Activated CD4-positive, alpha-beta T cell treated with anti-CD3 and anti-CD28 coated beads, Interleukin-2, amount 10 ng/mL, durations not matched to agents 7 days and 5 days (primary cell): Measurements from ENCODE around the gene UBAC1. TPM values are rescaled to one million over a fixed set of nuclear protein-coding genes. Genes with fewer than 3 reads are reported as not detected.
A peak's percentile ranks its signal among the peaks of the same experiment; 100 is the strongest.
"Not testable (repeated sequence)": the region's sequence is repeated elsewhere in the genome, so short reads cannot be mapped to it uniquely, and the experiment has no call there.

Experiments
- CTCF ChIA-PET: fragments of 350-600 bp; sonication (Branson Sonifier 250); formaldehyde crosslinking; loops from one replicate; lab custom pipeline; 2021; ENCODE audit warnings: antibody characterized with exemption; lab: Charles Lee
- POLR2A ChIA-PET: fragments of 350-600 bp; sonication (Branson Sonifier 250); formaldehyde crosslinking; loops from one replicate; lab custom pipeline; 2021; ENCODE audit warnings: antibody characterized with exemption; lab: Charles Lee
- DNase-seq: peaks from one replicate; pipeline ENCODE4 v3.0.0-alpha.2; 2020
- H3K27ac Mint-ChIP-seq: one replicate; pipeline ENCODE4 v1.8.0; 2021; ENCODE audit warnings: mild to moderate bottlenecking, moderate library complexity, mixed read lengths
- H3K27me3 Mint-ChIP-seq: one replicate; pipeline ENCODE4 v1.8.0; 2021; ENCODE audit warnings: mixed read lengths
- H3K36me3 Mint-ChIP-seq: one replicate; pipeline ENCODE4 v1.8.0; 2021; ENCODE audit warnings: low read depth, mixed read lengths
- H3K4me1 Mint-ChIP-seq: one replicate; pipeline ENCODE4 v1.8.0; 2021; ENCODE audit warnings: mixed read lengths
- H3K4me3 Mint-ChIP-seq: one replicate; pipeline ENCODE4 v1.8.0; 2021; ENCODE audit warnings: mild to moderate bottlenecking, moderate library complexity, mixed read lengths
- H3K9me3 Mint-ChIP-seq: one replicate; pipeline ENCODE4 v1.8.0; 2021; ENCODE audit warnings: mixed read lengths
- total RNA-seq, 2 experiments: library from RNA; stranded (reverse); gene quantifications; one replicate each; pipeline ENCODE4 v1.2.3, GENCODE V29; 2021

Gene UBAC1
- total RNA-seq, 2 experiments from 2014 or later = 29.7 to 32.6 TPM

GRCh38 chr9:135947582-135947981, 13.6 kb downstream of the UBAC1 start:
- CTCF ChIA-PET = no interaction called here
- POLR2A ChIA-PET = no interaction called here
- DNase-seq = no peak
- peaks cover 48% of the 10 kb centered on the region for H3K36me3 Mint-ChIP-seq
- no peaks in the 10 kb centered on the region for H3K4me1 Mint-ChIP-seq
- no peak overlapping the region for H3K27ac Mint-ChIP-seq
- H3K9me3 Mint-ChIP-seq = no peaks in the 10 kb centered on the region
- H3K27me3 Mint-ChIP-seq = no peaks in the 10 kb centered on the region
- no peak overlapping the region for H3K4me3 Mint-ChIP-seq

- H3K4me1 Mint-ChIP-seq, H3K4me3 Mint-ChIP-seq, H3K27ac Mint-ChIP-seq, DNase-seq, CTCF ChIA-PET, H3K27me3 Mint-ChIP-seq, H3K9me3 Mint-ChIP-seq, POLR2A ChIA-PET: not testable (repeated sequence)
- H3K36me3 Mint-ChIP-seq = peaks cover 44% of the 10 kb centered on the region
Observed at GRCh38 chr9:135947105-135947504, 14.1 kb downstream of the UBAC1 start.

GRCh38 chr9:135946392-135946994, 14.7 kb downstream of the UBAC1 start:
- H3K9me3 Mint-ChIP-seq = no peaks in the 10 kb centered on the region
- ChIA-PET POLR2A (no interaction called here), CTCF (no interaction called here)
- H3K4me3 Mint-ChIP-seq = no peak overlapping the region
- peaks cover 45% of the 10 kb centered on the region for H3K36me3 Mint-ChIP-seq
- H3K27me3 Mint-ChIP-seq = no peaks in the 10 kb centered on the region
- no peak overlapping the region for H3K27ac Mint-ChIP-seq
- DNase-seq = no peak
- H3K4me1 Mint-ChIP-seq = no peaks in the 10 kb centered on the region

- Mint-ChIP-seq H3K27ac (no peak overlapping the region), H3K27me3 (no peaks in the 10 kb centered on the region), H3K4me1 (no peaks in the 10 kb centered on the region), H3K36me3 (peaks cover 48% of the 10 kb centered on the region), H3K9me3 (no peaks in the 10 kb centered on the region), H3K4me3 (no peak overlapping the region)
- ChIA-PET POLR2A (no interaction called here), CTCF (interaction anchor here (1.3 kb wide), 1 partner anchor 20 kb away, joined by 3 read pairs; no protein-coding TSS in a partner anchor)
- no peak for DNase-seq
Observed at GRCh38 chr9:135945969-135946368, 15.2 kb downstream of the UBAC1 start.

GRCh38 chr9:135944444-135945252, 16.5 kb downstream of the UBAC1 start:
- Mint-ChIP-seq H3K36me3 (peaks cover 55% of the 10 kb centered on the region), H3K4me3 (no peak overlapping the region), H3K27ac (no peak overlapping the region), H3K4me1 (no peaks in the 10 kb centered on the region), H3K27me3 (no peaks in the 10 kb centered on the region), H3K9me3 (no peaks in the 10 kb centered on the region)
- no peak for DNase-seq
- POLR2A ChIA-PET = no interaction called here
- CTCF ChIA-PET = interaction anchor here (1.3 kb wide), 1 partner anchor 19 kb away, joined by 3 read pairs; no protein-coding TSS in a partner anchor

GRCh38 chr9:135943604-135944003, 17.6 kb downstream of the UBAC1 start:
- H3K4me1 Mint-ChIP-seq, H3K9me3 Mint-ChIP-seq, H3K27me3 Mint-ChIP-seq, H3K27ac Mint-ChIP-seq, H3K4me3 Mint-ChIP-seq, CTCF ChIA-PET, POLR2A ChIA-PET, DNase-seq: not testable (repeated sequence)
- peaks cover 57% of the 10 kb centered on the region for H3K36me3 Mint-ChIP-seq

- peaks cover 68% of the 10 kb centered on the region for H3K36me3 Mint-ChIP-seq
- H3K4me3 Mint-ChIP-seq = no peak overlapping the region
- H3K9me3 Mint-ChIP-seq = peaks cover 4% of the 10 kb centered on the region
- no peak overlapping the region for H3K27ac Mint-ChIP-seq
- POLR2A ChIA-PET = interaction anchor here (0.6 kb wide), 1 partner anchor 115 kb away, joined by 3 read pairs; no protein-coding TSS in a partner anchor
- H3K4me1 Mint-ChIP-seq = peaks cover 4% of the 10 kb centered on the region
- H3K27me3 Mint-ChIP-seq = no peaks in the 10 kb centered on the region
- CTCF ChIA-PET = interaction anchor here (1.0 to 1.5 kb wide), 2 partner anchors 10 to 27 kb away, joined by 3 read pairs; no protein-coding TSS in a partner anchor
- DNase-seq = no peak
Observed at GRCh38 chr9:135941288-135941995, 19.7 kb downstream of the UBAC1 start.

DNA sequence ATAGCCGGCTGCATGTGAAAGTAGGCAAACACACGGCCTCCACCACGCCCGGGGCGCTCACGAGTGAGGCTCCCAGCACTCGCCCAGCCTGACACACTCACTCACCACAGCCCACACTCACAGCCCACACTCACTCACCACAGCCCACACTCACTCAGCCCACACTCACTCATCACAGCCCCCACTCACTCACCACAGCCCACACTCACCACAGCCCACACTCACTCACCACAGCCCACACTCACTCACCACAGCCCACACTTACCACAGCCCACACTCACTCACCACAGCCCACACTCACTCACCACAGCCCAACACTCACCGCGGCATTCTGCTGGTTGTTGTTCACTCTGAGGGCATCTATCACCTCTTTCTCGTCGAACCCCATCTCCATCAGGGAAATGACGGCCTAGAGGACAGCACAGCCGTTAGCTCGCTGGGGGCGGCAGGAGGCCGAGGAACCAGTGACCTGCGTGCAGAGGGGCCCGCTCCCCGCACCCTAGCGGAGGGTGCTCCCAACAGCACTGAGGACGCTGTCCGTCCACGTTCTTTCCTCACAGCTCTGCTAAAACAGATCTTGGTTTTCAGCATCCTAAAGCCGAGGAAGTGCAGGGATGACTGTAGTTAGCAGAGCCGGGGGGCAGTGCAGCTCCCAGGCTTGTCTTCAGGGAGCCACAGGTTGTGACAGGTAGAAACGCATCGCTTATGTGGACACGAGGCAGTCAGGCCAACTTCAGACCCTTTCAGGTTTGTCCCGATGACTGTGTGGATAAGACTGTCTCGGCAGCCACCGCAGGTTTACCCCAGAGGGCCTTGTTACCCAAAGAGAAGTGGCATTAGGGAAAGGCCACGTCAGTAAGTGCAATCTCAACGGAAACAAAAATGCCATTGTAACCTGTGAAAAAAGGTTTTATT, 21.6 kb downstream of the UBAC1 start:
- peak overlapping the region; percentile 91 for H3K27ac Mint-ChIP-seq
- CTCF ChIA-PET = no interaction called here
- peaks cover 7% of the 10 kb centered on the region for H3K9me3 Mint-ChIP-seq
- H3K4me3 Mint-ChIP-seq = peak overlapping the region; percentile 67
- H3K4me1 Mint-ChIP-seq = peaks cover 4% of the 10 kb centered on the region
- peak; percentile 15 for DNase-seq
- H3K27me3 Mint-ChIP-seq = no peaks in the 10 kb centered on the region
- POLR2A ChIA-PET = no interaction called here
- peaks cover 64% of the 10 kb centered on the region for H3K36me3 Mint-ChIP-seq

GRCh38 chr9:135937521-135938489, 23.4 kb downstream of the UBAC1 start:
- no peaks in the 10 kb centered on the region for H3K27me3 Mint-ChIP-seq
- DNase-seq = no peak
- peaks cover 7% of the 10 kb centered on the region for H3K9me3 Mint-ChIP-seq
- peaks cover 4% of the 10 kb centered on the region for H3K4me1 Mint-ChIP-seq
- H3K27ac Mint-ChIP-seq = no peak overlapping the region
- H3K4me3 Mint-ChIP-seq = no peak overlapping the region
- H3K36me3 Mint-ChIP-seq = peaks cover 61% of the 10 kb centered on the region
- CTCF ChIA-PET = interaction anchor here (0.8 kb wide), 1 partner anchor 12 kb away, joined by 3 read pairs; no protein-coding TSS in a partner anchor
- POLR2A ChIA-PET = no interaction called here

DNA sequence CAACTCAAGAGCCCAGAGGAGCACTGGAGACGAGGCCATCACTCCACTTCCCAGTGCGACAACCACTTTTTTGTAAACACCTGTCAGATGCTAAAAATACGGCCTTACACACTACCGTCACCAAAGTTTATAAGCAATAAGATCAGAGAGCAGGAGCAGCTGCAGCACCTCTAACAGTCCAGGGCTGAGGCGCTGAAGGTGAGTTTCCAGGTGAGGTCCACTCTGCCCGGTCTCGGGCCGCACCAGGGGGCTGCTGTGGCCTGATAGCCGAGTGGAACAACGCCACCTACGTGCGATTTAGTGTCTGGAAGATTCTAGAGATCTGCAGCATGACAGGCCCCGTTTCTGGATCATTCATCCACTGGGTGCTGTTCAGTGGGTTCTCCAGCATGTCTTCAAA, 28.1 kb downstream of the UBAC1 start:
- Mint-ChIP-seq H3K27ac (no peak overlapping the region), H3K9me3 (peaks cover 3% of the 10 kb centered on the region), H3K4me3 (no peak overlapping the region), H3K4me1 (peaks cover under 1% of the 10 kb centered on the region), H3K27me3 (no peaks in the 10 kb centered on the region), H3K36me3 (peaks cover 40% of the 10 kb centered on the region)
- ChIA-PET CTCF (no interaction called here), POLR2A (no interaction called here)
- no peak for DNase-seq

- Mint-ChIP-seq H3K36me3 (peaks cover 35% of the 10 kb centered on the region), H3K9me3 (peaks cover 3% of the 10 kb centered on the region), H3K4me1 (peaks cover 5% of the 10 kb centered on the region), H3K27ac (no peak overlapping the region), H3K4me3 (no peak overlapping the region), H3K27me3 (no peaks in the 10 kb centered on the region)
- no peak for DNase-seq
- ChIA-PET CTCF (no interaction called here), POLR2A (no interaction called here)
Observed at GRCh38 chr9:135932656-135933055, 28.5 kb downstream of the UBAC1 start.
